ENCODE data around the gene RBM10.

Gene RBM10

DNA sequence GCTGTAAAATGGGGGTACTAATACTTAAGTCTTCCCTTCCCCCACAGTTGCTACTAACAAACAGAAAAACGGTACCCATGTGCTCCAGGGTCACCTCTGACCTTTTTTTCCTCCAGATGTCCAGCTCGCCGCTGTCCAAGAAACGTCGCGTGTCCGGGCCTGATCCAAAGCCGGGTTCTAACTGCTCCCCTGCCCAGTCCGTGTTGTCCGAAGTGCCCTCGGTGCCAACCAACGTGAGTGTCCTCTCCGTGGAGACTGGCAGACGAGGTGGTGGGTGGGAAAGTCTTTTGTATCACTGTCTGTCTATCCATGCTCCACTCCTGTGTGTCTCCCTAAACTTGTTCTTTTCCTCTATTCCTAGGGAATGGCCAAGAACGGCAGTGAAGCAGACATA lies 53.7 kb downstream of the RBM10 start:
- DNase-seq (ENCODE audit: low read depth): no peak

DNA sequence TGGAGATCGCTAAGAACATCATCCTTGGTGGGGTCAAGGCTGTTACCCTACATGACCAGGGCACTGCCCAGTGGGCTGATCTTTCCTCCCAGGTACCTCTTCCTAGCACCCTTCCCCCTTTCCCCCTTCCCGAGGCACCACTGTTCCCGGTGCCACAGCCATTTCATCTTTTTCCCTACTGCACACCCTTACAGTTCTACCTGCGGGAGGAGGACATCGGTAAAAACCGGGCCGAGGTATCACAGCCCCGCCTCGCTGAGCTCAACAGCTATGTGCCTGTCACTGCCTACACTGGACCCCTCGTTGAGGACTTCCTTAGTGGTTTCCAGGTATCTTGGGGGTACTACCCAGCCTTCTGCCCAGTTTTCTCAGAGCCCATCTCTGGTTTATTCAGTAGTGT lies 54.3 kb downstream of the RBM10 start:
- DNase-seq (ENCODE audit: low read depth): no peak

DNA sequence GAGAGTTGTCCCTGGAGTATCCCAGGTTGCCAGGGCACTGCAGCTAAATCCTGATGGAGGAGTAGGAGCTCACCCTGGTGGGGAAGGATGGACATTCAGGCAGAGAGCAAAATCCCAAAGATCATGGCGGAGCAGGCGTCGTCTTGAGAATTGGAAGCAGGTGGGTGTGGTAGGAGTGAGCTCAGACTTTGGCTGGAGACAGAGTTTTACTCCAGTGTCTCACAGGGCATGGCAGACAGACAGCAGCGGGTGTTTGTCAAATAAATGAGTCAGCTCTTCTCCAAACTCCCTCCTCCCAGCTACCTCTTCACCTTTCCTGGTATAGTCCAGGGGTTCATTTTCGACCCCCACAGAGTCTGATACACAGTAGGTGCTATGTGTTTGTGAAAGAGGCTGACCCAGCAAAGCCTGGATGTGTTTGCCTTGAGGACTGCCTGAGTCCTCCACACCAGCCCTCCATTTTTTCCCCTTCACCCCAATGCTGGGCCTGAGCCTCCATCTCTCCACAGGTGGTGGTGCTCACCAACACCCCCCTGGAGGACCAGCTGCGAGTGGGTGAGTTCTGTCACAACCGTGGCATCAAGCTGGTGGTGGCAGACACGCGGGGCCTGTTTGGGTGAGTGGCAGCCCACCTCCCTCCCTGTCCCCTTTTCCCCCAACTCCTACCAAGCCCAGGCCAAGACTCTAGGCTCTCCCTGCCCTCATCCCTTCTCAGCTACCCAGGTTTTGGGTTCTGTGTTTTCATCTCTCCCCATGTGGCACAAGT lies 55.5 kb downstream of the RBM10 start:
- DNase-seq (ENCODE audit: low read depth): peak; percentile 58

DNA sequence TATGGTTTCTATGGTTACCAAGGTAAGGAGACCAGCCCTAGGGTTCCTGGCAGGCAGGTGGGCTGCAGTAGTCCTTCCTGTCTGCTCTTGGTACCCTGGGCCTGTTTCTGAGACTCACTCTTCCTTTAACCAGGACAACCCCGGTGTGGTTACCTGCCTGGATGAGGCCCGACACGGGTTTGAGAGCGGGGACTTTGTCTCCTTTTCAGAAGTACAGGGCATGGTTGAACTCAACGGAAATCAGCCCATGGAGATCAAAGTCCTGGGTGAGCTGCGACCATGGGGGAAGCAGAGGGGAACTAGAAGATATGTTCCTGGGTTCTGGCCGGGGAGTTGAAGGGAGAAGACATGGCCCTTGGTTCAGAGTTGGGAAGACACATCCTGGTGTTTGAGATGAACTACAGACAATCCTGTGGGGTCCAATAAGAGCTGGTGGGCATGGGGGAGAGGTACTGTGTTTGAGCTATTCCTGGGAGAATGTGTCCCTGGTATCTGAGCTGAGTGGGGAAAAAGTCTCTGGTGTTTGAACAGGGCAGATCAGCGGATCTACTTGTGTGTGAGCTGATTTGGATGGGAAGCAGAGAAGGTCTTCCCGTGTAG lies 56.4 kb downstream of the RBM10 start:
- DNase-seq (ENCODE audit: low read depth): no peak

DNA sequence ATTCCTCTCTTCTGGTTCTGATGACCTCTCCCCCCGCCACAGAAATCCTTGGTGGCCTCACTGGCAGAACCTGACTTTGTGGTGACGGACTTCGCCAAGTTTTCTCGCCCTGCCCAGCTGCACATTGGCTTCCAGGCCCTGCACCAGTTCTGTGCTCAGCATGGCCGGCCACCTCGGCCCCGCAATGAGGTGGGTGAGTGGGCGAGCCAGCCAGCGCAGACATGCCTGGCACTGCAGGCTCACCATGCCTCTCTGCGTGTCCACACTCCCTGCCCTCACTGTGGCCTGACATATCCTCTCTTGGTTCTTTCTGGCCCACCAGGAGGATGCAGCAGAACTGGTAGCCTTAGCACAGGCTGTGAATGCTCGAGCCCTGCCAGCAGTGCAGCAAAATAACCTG lies 57.3 kb downstream of the RBM10 start:
- DNase-seq (ENCODE audit: low read depth): no peak

DNA sequence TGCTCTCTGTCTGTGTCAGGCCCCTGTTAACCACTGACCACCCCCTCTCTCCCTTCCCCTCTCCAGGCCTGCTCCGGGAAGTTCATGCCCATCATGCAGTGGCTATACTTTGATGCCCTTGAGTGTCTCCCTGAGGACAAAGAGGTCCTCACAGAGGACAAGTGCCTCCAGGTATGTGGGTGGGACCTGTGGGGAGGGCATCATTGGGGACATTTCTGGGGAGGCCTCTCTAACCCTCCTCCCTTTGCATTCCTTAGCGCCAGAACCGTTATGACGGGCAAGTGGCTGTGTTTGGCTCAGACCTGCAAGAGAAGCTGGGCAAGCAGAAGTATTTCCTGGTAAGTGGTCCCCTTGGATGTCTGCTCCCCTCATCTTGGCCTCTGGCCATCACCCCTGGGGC lies 57.9 kb downstream of the RBM10 start:
- no peak for DNase-seq (ENCODE audit: low read depth)

DNA sequence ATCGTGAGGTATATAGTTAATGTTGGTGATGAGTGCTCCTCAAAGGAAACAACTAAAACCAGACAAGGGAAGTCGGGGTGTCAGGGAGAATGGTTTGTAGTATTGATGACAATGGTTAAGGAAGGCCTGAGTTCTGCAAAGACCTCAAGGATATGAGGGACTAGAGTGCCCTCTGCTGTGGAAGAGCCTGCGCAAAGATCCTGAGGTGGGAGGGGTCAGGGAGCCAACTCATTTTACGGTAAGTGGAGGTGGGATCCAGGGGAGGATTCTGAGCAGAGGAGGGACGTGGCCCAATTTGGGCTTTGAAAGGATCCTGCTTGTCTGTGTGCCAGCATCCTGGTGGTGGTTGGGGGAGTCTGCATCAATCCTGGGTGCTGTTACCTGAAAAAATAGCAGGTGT lies 59.9 kb downstream of the RBM10 start:
- no peak for DNase-seq (ENCODE audit: low read depth)

DNA sequence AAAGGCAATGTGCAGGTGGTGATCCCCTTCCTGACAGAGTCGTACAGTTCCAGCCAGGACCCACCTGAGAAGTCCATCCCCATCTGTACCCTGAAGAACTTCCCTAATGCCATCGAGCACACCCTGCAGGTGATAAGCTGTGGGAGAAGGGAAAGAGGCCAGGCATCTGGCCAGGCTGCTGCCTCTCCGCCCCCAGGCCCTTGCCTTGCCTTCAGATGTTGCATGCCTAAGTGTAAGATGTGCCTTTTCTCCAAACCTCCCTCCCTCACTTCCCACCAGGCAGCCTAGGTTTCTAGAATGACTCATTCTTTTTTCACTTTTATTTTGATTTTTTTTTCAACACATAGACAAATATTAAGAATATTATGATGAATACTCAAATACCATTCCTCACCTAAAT lies 61.3 kb downstream of the RBM10 start:
- DNase-seq (ENCODE audit: low read depth): no peak

DNA sequence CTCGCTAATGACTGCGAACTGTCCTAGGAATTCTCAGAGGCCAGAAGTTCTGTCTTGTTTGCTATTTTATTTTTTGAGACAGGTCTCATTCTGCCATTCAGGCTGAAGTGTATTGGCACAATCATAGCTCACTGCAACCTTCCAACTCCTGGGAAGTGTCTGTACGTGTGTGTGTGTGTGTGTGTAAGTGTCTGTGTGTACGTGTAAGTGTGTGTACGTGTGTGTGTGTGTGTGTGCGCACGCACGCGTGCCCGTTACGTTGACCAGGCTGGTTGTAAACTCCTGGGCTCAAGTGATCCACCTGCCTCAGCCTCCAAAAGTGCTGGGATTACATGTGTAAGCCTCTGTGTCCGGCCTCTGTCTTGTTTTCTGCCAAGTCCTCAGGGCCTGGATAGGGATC lies 63.1 kb downstream of the RBM10 start:
- DNase-seq (ENCODE audit: low read depth): no peak

DNA sequence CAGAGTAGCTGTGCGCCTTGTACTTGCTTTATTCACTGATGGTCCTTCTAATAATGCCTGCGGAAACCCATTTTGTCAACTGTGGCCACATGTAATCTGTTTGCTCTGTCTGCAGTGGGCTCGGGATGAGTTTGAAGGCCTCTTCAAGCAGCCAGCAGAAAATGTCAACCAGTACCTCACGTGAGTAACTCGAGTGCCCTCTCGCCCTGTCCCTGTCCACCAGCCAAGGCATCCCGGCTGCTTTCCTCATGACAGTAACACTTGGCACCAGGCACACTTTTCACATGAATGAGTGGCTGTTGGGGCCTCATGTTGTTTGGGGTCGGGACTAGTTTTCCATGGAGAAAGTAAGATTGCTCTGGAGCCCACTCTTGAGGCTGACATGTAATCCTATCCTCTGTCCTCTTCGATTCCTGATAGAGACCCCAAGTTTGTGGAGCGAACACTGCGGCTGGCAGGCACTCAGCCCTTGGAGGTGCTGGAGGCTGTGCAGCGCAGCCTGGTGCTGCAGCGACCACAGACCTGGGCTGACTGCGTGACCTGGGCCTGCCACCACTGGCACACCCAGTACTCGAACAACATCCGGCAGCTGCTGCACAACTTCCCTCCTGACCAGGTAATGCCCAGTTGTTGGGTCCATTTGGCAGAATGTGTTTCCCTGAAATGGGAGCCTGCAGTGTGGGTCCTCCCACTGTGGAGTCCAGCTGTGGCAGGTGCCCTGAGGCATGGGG lies 64.7 kb downstream of the RBM10 start:
- no peak for DNase-seq (ENCODE audit: low read depth)

DNA sequence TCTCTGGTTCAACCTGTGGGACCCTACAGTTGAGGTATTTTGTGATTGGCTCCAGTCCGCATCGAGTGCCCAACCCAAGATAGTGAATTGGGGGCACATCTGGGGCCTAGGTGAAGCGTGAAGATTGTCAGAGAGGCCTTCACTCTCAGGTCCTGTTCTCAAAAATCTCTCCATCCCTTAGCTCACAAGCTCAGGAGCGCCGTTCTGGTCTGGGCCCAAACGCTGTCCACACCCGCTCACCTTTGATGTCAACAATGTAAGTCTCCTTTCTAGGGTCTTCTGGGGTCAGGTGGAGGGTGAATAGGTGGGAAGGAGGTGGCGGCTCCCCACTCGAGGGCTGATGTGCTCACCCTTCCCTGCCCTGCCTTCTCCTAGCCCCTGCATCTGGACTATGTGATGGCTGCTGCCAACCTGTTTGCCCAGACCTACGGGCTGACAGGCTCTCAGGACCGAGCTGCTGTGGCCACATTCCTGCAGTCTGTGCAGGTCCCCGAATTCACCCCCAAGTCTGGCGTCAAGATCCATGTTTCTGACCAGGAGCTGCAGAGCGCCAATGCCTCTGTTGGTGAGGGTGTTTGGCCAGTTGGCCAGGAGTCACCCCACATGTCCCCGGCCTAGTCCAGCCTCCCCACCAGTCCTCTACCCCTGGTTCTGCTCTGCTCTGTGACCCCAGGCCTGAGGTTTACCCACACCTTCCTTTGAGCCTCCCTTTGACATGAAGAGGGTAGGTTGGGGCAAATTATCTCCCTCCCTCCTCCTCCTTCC lies 65.8 kb downstream of the RBM10 start:
- DNase-seq (ENCODE audit: low read depth): no peak

DNA sequence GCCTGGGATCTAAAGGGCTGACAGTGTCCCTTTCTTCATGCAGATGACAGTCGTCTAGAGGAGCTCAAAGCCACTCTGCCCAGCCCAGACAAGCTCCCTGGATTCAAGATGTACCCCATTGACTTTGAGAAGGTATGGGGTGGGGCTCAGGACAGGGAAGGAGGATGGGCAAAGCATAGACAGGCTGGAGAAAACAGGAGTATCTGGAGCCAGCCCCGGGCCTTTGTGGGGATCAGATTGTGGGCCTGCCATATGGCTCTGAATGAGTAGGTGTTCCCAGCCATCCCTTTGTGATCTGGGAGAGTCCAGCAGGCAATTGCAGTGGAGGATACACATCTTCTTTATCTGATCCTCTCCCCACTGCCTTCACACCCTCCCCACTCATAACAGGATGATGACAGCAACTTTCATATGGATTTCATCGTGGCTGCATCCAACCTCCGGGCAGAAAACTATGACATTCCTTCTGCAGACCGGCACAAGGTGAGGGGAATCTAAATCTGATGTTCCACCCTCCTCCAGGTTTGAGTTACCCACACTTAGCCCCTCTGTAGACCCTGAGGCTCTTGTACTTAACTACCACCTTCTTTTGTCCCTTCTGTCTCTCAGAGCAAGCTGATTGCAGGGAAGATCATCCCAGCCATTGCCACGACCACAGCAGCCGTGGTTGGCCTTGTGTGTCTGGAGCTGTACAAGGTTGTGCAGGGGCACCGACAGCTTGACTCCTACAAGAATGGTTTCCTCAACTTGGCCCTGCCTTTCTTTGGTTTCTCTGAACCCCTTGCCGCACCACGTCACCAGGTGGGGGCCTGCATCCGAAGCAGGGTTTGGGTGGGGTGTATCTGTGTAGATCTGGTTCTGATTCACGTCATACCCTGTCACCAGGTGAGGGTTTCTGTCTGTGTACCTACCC lies 67.6 kb downstream of the RBM10 start:
- DNase-seq (ENCODE audit: low read depth): no peak

DNA sequence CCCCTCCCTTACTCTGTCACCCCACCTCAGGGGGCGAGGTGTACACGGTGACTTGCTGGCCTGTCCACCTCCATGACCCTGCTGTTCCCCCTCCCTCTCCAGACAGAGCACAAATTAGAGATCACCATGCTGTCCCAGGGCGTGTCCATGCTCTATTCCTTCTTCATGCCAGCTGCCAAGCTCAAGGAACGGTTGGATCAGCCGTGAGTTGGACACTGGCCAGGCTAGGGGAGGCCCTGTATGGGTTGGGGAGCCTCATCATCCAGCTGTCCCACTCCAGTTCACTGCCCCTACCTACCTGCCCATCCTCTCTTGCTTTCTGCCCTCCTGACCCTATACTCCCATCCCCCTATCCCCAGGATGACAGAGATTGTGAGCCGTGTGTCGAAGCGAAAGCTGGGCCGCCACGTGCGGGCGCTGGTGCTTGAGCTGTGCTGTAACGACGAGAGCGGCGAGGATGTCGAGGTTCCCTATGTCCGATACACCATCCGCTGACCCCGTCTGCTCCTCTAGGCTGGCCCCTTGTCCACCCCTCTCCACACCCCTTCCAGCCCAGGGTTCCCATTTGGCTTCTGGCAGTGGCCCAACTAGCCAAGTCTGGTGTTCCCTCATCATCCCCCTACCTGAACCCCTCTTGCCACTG lies 69.5 kb downstream of the RBM10 start:
- no peak for DNase-seq (ENCODE audit: low read depth)

DNA sequence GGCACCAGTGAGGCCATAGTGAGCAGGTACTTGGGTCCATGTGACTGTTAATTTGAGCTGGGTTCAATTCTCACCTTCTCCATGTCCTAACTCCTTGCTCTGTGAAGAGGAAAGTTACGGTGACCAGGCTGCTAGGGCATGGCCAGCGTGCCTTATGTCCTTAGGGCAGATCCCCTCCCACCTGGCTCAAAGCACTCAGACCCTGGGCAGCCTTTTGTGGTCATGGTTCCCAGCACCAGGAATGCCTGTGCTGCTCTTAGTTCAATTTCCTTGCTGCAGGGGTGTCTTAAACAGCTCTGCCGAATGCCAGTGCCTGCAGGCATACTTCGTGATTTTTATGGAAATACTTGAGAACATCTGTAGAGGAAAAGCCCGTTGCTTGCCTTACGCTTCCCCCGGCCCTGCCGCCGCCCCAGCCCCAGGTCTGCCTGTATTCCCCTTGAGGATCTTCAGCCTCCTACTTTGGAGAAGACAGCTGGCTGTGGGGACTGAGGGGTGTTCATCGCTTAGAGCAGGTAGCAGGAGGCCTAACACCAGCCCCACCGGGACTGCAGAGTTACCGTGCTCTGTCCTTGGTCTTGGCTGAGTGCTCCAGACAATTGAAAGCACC lies 70.4 kb downstream of the RBM10 start:
- no peak for DNase-seq (ENCODE audit: low read depth)

DNA sequence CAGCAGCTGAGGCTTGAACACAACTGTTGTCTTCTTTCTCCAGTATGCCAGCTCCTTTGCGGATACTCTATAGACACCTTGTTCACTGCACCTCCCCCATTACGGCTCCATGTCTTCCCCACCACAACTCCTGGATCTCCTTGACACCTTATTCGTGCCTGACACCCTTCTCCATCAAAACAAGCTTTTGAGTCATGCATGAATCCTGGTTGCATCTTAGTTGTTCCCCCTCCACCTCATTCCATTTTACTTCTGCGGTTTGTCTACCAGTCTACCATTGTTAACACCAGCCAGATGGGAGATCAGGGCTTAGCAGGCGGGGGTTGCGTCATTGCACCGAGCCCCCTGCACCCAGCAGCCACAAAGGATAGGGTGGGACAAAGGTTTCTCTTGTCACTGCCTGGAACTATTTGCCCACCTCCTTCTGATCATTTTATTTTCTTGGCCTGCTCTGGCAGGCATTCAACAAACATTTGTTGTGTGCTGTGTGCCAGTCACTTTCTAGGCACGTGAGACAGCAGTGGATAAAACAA lies 71.4 kb downstream of the RBM10 start:
- no peak for DNase-seq (ENCODE audit: low read depth)

DNA sequence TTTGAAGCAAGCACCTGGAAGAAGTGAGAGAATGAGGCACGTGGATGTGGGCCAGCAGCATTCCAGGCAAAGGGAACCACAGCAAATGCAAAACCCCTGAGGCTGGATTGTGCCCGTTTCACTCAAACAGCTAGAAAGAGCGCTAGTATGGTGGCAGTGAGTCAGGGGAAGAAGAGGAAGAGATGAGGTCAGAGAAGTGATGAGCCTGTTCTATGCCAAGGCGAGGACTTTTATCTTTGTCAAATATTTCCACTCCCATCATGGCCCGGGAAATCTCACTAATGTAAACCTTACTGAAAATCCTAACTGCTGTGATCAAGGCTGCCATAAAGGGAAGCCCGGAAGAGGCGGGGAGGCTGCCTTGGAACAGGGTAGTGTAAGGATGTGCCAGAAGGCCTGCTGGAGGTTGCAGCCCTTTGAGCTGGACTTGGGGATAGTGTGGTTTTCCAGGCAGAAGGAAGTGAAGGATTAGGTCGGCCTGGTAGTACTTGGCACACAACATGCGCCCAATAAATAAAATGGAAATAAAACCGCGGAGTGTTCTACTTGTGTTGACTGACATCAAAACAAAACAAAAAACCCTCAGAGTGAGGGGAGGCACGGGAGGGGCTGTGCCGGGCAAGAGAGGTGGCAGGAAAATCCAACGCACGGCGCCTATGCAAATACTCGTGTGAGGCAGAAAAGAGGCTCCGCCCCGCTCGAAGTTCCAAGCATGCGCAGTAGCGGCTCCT lies 72.3 kb downstream of the RBM10 start:
- no peak for DNase-seq (ENCODE audit: low read depth)

DNA sequence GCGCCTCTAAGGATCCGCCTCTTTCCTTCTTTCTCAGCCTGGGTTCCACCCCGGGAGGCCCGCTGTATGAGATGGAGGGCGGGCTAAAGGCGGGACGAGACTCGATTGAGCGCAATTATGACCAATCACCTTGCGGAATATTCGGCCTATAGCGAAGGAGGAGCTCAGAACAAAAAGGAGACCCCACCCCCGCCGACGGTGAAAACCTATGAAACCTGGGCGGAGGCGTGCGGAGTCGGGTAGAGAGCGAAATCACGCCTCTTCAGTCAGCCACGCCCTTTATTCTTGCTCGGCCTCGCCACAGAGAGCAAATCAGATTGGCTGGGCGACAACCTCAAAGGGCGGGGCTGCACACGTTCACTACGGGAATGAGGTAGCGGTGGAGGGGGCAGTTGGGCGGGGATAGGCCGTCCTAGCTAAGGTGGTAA lies 72.8 kb downstream of the RBM10 start:
- peak; percentile 98 for DNase-seq (ENCODE audit: low read depth)

DNA sequence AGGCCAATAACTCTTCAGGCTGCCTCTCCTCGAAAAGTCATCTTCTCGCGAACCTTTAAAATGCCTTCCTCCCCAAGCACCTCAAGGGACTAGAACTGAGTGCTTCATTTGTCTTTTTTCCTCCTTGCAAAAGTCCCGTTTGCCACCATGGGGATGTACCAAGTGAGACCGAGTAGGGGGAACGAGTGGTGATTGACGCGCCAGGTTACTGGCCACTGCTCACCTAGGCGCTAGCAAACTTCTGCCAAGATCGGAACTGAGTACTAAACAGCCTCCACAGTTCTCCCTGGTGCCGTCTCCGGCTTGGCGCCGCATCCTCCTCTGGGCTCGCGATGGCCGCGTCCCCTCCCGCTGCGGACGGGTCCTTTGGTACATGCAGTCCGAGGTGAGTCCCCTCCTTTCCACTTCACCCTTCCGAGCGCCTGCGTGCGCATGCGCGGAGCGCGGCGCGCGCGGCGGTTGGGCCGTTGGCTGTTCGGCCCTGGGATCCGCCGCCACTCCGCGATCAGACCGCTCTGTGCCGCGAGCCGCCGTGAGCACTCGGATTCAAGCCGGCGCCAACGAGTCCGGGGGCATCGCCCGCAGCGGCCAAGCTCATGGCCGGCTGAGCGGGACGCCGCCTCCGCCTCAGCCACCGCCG lies 73.4 kb downstream of the RBM10 start, which contains the start of gene CDK16:
Gene CDK16, plus strand, starts transcription at position 402 of the 640 bp plus-strand sequence. CDS start 4,877 bp downstream, outside the sequence.
- no peak for DNase-seq (ENCODE audit: low read depth)
